ENCODE measurements around the gene AGPS.
"Not testable (repeated sequence)": the region's sequence is repeated elsewhere in the genome, so short reads cannot be mapped to it uniquely, and the experiment has no call there.

The AGPS gene
- total RNA-seq: 46.3 to 56.9 (median 54.2) reads per million in 3 donors

DNA sequence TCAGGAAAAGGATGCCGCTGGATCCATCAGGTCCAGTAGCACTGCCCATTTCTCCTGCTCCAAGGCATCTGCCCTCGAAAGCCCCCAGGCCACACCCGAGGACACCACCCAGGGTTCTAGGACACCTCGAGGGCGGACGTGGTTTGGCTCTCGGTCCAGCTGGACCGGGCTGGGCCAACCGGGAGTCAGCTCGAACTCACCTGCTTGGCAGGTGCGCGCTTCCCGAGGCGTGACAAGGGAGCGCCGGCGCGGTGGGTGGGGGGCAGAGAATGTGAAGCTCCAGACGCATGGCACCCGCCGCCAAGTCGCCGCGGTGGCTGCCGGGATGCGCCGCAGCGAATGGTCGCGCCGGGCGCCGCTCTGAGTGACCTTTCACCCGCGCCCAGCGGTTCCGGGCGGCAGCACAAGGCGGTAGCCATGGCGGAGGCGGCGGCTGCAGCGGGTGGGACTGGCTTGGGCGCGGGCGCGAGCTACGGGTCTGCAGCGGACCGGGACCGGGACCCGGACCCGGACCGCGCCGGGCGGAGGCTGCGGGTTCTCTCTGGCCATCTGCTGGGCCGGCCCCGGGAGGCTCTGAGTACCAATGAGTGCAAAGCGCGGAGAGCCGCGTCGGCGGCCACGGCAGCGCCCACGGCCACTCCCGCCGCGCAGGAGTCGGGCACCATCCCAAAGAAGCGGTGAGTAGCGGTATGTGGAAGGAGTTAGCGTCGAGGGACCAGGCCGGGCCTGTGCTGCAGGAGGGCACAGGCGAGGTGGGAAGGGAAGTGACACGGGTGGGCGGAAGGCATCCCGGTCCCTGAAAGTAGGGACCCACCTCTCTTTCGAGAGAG is at the start of gene AGPS:
TSS of gene AGPS (plus strand) at position 401 of the 830 bp plus-strand sequence. CDS start at position 418, 17 bp downstream.
- Histone ChIP-seq H3K4me3 (ENCODE audit: insufficient read depth, low read depth, low read length, poor library complexity, severe bottlenecking) (peak within 1 kb of the TSS; percentile 87), H3K36me3 (ENCODE audit: control insufficient read depth, insufficient read depth, low read length) (no peaks in the 10 kb centered on the region), H3K9me3 (ENCODE audit: control insufficient read depth, low read length) (no peaks in the 10 kb centered on the region), H3K4me1 (ENCODE audit: control insufficient read depth, insufficient read depth, low read length, poor library complexity, severe bottlenecking) (peaks cover 19% of the 10 kb centered on the region), H3K27ac (ENCODE audit: insufficient read depth, low read length, poor library complexity, severe bottlenecking) (peak within 1 kb of the TSS; percentile 49), H3K27me3 (replicated peaks; ENCODE audit: control insufficient read depth, insufficient read depth, low read length, poor library complexity, severe bottlenecking) (no peaks in the 10 kb centered on the region)
- peak; percentile 51 to 62 (median 53) for DNase-seq

DNA sequence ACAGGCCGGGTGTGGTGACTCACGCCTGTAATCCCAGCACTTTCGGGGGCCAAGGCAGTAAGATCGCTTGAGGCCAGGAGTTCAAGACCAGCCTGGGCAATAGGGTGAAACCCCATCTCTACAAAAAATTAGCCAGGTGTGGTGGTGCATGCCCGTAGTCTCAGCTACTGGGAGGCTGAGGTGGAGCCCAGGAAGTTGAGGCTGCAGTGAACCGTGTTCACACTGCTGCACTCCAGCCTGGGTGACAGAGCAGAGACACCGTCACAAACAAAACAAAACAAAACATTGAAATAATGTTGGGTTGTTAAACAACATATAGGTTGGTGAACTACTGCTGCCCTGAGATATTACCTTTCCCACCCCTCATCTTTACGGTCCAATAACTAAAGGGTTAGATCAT is 48.8 kb upstream of the AGPS start:
- Histone ChIP-seq H3K27me3 (replicated peaks; ENCODE audit: control insufficient read depth, insufficient read depth, low read length, poor library complexity, severe bottlenecking) (no peaks in the 10 kb centered on the region), H3K9me3 (ENCODE audit: control insufficient read depth, low read length) (no peaks in the 10 kb centered on the region), H3K4me3 (ENCODE audit: insufficient read depth, low read depth, low read length, poor library complexity, severe bottlenecking) (no peak overlapping the region), H3K36me3 (ENCODE audit: control insufficient read depth, insufficient read depth, low read length) (no peaks in the 10 kb centered on the region), H3K4me1 (ENCODE audit: control insufficient read depth, insufficient read depth, low read length, poor library complexity, severe bottlenecking) (no peaks in the 10 kb centered on the region), H3K27ac (ENCODE audit: insufficient read depth, low read length, poor library complexity, severe bottlenecking) (no peak overlapping the region)
- no peak for DNase-seq

DNA sequence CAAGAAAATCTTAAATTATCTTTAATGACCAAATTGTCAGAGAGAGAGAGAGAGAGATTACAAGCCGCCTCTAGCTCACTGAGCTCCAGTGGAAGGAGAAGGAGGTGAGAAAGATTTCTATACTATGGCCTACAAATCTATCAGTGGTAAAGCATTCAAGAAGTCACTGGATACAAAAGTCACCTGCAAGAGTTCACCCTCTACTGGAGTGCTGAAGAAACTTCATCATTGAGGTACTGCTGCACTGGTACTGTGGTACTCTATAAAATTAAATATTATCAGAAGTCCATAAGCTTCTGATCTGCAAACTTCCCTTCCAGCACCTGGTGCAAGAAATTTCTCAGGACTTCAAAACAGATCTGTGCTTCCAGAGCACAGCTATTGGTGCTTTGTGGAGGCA is 48.3 kb upstream of the AGPS start:
- no peak overlapping the region for H3K27ac ChIP-seq (ENCODE audit: insufficient read depth, low read length, poor library complexity, severe bottlenecking)
- no peaks in the 10 kb centered on the region for H3K36me3 ChIP-seq (ENCODE audit: control insufficient read depth, insufficient read depth, low read length)
- DNase-seq: no peak
- H3K4me1 ChIP-seq (ENCODE audit: control insufficient read depth, insufficient read depth, low read length, poor library complexity, severe bottlenecking): no peaks in the 10 kb centered on the region
- no peaks in the 10 kb centered on the region for H3K9me3 ChIP-seq (ENCODE audit: control insufficient read depth, low read length)
- no peak overlapping the region for H3K4me3 ChIP-seq (ENCODE audit: insufficient read depth, low read depth, low read length, poor library complexity, severe bottlenecking)
- no peaks in the 10 kb centered on the region for H3K27me3 ChIP-seq (replicated peaks; ENCODE audit: control insufficient read depth, insufficient read depth, low read length, poor library complexity, severe bottlenecking)

DNA sequence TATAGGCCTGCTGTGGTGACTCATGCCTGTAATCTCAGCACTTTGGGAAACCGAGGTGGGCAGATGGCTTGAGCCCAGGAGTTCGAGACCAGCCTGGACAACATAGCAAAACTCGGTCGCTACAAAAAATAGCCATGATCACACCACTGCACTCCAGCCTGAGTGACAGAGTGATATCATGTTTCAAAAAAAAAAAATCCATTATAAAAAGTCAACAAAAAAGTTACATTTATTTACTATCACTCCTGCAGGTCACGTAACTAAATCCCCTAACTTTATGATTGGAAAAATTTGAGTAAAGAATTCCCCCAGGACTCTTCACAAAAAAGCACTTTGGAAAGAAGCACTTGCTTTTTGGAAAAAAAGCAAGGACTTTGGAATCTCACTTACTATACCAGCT is 46.4 kb upstream of the AGPS start:
- no peaks in the 10 kb centered on the region for H3K4me1 ChIP-seq (ENCODE audit: control insufficient read depth, insufficient read depth, low read length, poor library complexity, severe bottlenecking)
- no peak for DNase-seq
- H3K27ac ChIP-seq (ENCODE audit: insufficient read depth, low read length, poor library complexity, severe bottlenecking): no peak overlapping the region

DNA sequence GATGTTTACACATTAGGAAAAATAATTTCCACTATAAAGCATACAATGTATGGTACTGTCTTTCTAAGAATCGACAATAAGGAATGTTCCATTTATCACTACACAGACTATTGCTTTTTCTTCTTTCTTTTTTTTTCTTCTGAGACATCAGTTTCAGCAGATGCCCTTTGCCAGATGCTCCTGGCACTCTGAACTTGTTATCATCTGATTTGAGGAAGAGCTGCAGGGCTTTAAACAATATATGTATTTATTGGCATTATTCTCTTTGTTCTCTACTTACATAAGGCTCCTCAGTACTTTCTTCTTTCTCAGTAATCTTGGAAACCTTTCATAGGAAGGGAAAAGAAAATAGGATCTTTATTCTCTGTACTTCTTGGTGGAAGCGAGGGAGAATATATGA is 45.0 kb upstream of the AGPS start:
- no peaks in the 10 kb centered on the region for H3K4me1 ChIP-seq (ENCODE audit: control insufficient read depth, insufficient read depth, low read length, poor library complexity, severe bottlenecking)
- H3K4me3 ChIP-seq (ENCODE audit: insufficient read depth, low read depth, low read length, poor library complexity, severe bottlenecking): no peak overlapping the region
- DNase-seq: no peak
- H3K27me3 ChIP-seq (replicated peaks; ENCODE audit: control insufficient read depth, insufficient read depth, low read length, poor library complexity, severe bottlenecking): no peaks in the 10 kb centered on the region
- H3K36me3 ChIP-seq (ENCODE audit: control insufficient read depth, insufficient read depth, low read length): no peaks in the 10 kb centered on the region
- no peaks in the 10 kb centered on the region for H3K9me3 ChIP-seq (ENCODE audit: control insufficient read depth, low read length)
- H3K27ac ChIP-seq (ENCODE audit: insufficient read depth, low read length, poor library complexity, severe bottlenecking): no peak overlapping the region

More for the DNA sequence above, 46.4 kb upstream of the AGPS start:
- Histone ChIP-seq H3K9me3 (ENCODE audit: control insufficient read depth, low read length) (no peaks in the 10 kb centered on the region), H3K27me3 (replicated peaks; ENCODE audit: control insufficient read depth, insufficient read depth, low read length, poor library complexity, severe bottlenecking) (no peaks in the 10 kb centered on the region), H3K36me3 (ENCODE audit: control insufficient read depth, insufficient read depth, low read length) (no peaks in the 10 kb centered on the region), H3K4me3 (ENCODE audit: insufficient read depth, low read depth, low read length, poor library complexity, severe bottlenecking) (no peak overlapping the region)

DNA sequence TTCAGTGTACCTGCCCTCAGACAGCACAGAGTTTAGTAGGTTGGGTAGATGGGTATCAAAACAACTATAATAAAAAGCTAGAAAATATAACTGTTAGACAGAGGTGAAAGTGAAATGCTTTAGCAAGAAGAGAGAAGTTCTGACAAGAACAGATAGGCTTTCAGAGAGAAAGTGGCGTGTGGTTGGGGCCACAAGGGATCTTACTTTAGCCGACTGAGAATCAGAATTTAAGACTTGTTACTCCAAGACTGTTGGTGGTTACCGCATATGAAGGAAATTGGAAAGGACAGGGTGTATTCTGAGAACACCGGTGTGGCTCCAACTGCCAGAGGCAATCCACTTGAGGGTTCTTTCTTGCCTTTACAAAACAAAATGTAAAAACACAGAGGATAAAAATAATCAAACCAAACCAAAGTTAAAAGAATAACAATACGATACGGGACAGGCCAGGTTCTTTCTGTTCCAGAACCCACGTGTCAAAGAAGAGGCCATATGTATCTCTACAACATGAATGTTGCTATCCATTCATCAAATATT is 44.4 kb upstream of the AGPS start:
- no peaks in the 10 kb centered on the region for H3K36me3 ChIP-seq (ENCODE audit: control insufficient read depth, insufficient read depth, low read length)
- H3K9me3 ChIP-seq (ENCODE audit: control insufficient read depth, low read length): no peaks in the 10 kb centered on the region
- DNase-seq: no peak
- H3K4me1 ChIP-seq (ENCODE audit: control insufficient read depth, insufficient read depth, low read length, poor library complexity, severe bottlenecking): no peaks in the 10 kb centered on the region
- H3K27ac ChIP-seq (ENCODE audit: insufficient read depth, low read length, poor library complexity, severe bottlenecking): no peak overlapping the region
- no peak overlapping the region for H3K4me3 ChIP-seq (ENCODE audit: insufficient read depth, low read depth, low read length, poor library complexity, severe bottlenecking)
- H3K27me3 ChIP-seq (replicated peaks; ENCODE audit: control insufficient read depth, insufficient read depth, low read length, poor library complexity, severe bottlenecking): no peaks in the 10 kb centered on the region

DNA sequence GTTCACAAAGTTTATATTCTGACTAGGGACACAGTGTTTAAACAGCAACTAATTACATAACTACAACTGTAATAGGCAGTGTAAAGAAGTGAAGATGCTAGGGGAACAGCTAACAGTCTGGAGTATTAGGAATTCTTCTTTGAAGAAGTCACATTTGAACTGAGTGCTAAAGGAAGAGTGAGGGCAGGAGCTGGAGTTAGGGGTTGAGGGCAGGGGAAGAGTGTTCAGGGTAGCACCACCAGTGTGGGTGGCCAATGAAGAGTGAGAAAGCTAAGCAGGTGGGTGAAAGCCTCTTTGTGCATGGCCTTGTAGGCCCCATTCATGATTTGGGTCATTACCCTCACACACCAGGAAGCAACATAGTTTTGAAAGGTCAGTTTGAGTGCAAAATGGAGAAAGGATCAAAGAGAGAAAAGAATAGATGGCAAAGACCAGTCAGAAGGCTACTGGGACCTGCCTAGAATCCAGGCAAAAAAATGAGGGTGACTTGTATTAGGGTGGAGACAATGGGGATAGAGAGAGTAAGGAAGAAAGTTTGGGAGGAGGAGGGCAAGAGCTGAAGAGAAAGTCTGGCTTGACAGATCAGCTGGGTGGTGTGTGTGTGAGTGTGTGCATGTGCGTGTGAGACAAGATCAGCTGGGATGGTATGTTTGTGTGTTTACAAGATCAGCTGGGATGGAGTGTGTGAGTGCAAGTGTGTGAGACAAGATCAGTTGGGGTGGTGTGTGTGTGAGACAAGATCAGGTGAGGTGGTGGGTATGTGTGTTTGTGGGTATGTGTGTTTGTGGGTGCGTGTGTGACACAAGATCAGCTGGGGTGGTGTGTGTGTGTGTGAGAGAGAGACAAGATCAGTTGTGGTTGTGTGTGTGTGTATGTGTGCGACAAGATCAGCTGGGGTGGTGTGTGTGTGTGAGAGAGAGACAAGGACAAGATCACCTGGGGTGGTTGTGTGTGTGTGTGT is 43.6 kb upstream of the AGPS start:
- Histone ChIP-seq H3K4me3 (ENCODE audit: insufficient read depth, low read depth, low read length, poor library complexity, severe bottlenecking) (no peak overlapping the region), H3K4me1 (ENCODE audit: control insufficient read depth, insufficient read depth, low read length, poor library complexity, severe bottlenecking) (no peaks in the 10 kb centered on the region), H3K27ac (ENCODE audit: insufficient read depth, low read length, poor library complexity, severe bottlenecking) (no peak overlapping the region), H3K9me3 (ENCODE audit: control insufficient read depth, low read length) (no peaks in the 10 kb centered on the region), H3K27me3 (replicated peaks; ENCODE audit: control insufficient read depth, insufficient read depth, low read length, poor library complexity, severe bottlenecking) (no peaks in the 10 kb centered on the region), H3K36me3 (ENCODE audit: control insufficient read depth, insufficient read depth, low read length) (no peaks in the 10 kb centered on the region)
- DNase-seq: no peak

DNA sequence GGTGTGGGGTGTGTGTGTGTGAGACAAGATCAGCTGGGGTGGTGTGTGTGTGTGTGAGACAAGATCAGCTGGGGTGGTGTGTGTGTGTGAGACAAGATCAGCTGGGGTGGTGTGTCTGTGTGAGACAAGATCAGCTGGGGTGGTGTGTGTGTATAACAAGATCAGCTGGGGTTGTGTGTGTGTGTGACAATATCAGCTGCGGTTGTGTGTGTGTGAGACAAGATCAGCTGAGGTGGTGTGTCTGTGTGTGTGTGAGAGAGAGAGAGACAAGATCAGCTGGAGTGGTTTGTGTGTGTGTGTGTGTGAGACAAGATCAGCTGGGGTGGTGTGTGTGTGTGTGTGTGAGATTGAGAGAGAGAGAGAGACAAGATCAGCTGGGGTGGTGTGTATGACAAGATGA is 41.9 kb upstream of the AGPS start:
- not testable (repeated sequence) for H3K27ac ChIP-seq (ENCODE audit: insufficient read depth, low read length, poor library complexity, severe bottlenecking); H3K4me3 ChIP-seq (ENCODE audit: insufficient read depth, low read depth, low read length, poor library complexity, severe bottlenecking); H3K36me3 ChIP-seq (ENCODE audit: control insufficient read depth, insufficient read depth, low read length); H3K4me1 ChIP-seq (ENCODE audit: control insufficient read depth, insufficient read depth, low read length, poor library complexity, severe bottlenecking); DNase-seq; H3K27me3 ChIP-seq (replicated peaks; ENCODE audit: control insufficient read depth, insufficient read depth, low read length, poor library complexity, severe bottlenecking); H3K9me3 ChIP-seq (ENCODE audit: control insufficient read depth, low read length)

DNA sequence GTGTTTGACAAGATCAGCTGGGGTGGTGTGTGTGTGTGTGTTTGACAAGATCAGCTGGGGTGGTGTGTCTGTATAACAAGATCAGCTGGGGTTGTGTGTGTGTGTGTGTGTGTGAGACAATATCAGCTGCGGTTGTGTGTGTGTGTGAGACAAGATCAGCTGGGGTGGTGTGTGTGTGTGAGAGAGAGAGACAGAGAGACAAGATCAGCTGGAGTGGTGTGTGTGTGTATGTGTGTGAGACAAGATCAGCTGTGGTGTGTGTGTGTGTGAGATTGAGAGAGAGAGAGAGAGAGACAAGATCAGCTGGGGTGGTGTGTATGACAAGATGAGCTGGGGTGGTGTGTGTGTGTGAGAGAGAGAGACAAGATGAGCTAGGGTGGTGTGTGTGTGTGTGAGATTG is 41.5 kb upstream of the AGPS start:
- DNase-seq; H3K27me3 ChIP-seq (replicated peaks; ENCODE audit: control insufficient read depth, insufficient read depth, low read length, poor library complexity, severe bottlenecking); H3K9me3 ChIP-seq (ENCODE audit: control insufficient read depth, low read length); H3K27ac ChIP-seq (ENCODE audit: insufficient read depth, low read length, poor library complexity, severe bottlenecking); H3K4me1 ChIP-seq (ENCODE audit: control insufficient read depth, insufficient read depth, low read length, poor library complexity, severe bottlenecking); H3K4me3 ChIP-seq (ENCODE audit: insufficient read depth, low read depth, low read length, poor library complexity, severe bottlenecking); H3K36me3 ChIP-seq (ENCODE audit: control insufficient read depth, insufficient read depth, low read length): not testable (repeated sequence)
